HEK293T (cell line): Measurements from ENCODE around the gene SLFN5.
"Not testable (repeated sequence)": the region's sequence is repeated elsewhere in the genome, so short reads cannot be mapped to it uniquely, and the experiment has no call there.

Experiments used
- ARNT ChIP-seq: fragments of 450-650 bp; IDR thresholded peaks from 2 replicates; pipeline ENCODE4 v1.6.1; 2017; ENCODE audit warnings: mild to moderate bottlenecking
- FOXA1 ChIP-seq: fragments of 450-650 bp; IDR thresholded peaks from 2 replicates; pipeline ENCODE4 v1.6.1; 2016; ENCODE audit warnings: mild to moderate bottlenecking
- FOXK2 ChIP-seq: fragments of 450-650 bp; IDR thresholded peaks from 2 replicates; pipeline ENCODE4 v1.6.1; 2016; ENCODE audit warnings: mild to moderate bottlenecking
- FOXM1 ChIP-seq: fragments of 450-650 bp; IDR thresholded peaks from 2 replicates; pipeline ENCODE4 v1.6.1; 2017; ENCODE audit warnings: mild to moderate bottlenecking, borderline replicate concordance
- L3MBTL2 ChIP-seq: fragments of 450-650 bp; conservative IDR thresholded peaks from 2 replicates; pipeline ENCODE4 v1.6.1; 2016; ENCODE audit warnings: mild to moderate bottlenecking
- LEF1 ChIP-seq: fragments of 450-650 bp; IDR thresholded peaks from 2 replicates; pipeline ENCODE4 v1.6.1; 2017; ENCODE audit warnings: mild to moderate bottlenecking, borderline replicate concordance
- NFRKB ChIP-seq: fragments of 450-650 bp; IDR thresholded peaks from 2 replicates; pipeline ENCODE4 v1.6.1; 2016; ENCODE audit warnings: mild to moderate bottlenecking, moderate library complexity
- SP1 ChIP-seq: fragments of 450-650 bp; IDR thresholded peaks from 2 replicates; pipeline ENCODE4 v1.6.1; 2017
- SUZ12 ChIP-seq: fragments of 450-650 bp; IDR thresholded peaks from 2 replicates; pipeline ENCODE4 v1.6.1; 2016; ENCODE audit warnings: mild to moderate bottlenecking

DNA sequence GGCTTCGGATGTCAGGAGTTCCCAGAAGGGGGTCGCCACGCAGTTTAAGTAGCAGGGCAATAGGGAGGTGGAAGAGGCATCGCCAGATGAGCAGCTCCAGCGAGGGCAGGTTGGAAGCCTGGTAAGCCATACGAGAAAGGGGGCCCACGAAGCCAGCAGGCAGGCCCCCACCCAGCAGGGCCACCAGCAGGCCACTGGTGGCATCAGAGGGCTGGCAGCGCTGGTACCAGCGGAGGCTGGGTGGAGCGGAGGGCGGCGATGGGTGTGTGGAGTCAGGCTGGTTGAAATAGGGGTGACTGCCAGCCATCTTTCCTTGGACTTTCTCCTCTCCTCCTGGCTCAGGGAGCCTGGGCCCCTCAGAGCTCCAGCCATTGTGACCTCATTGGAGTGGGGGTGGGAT lies 48.9 kb upstream of the SLFN5 start, which contains the start of gene SLC35G3:
- TF ChIP-seq NFRKB, ARNT, SP1, FOXA1, FOXM1, L3MBTL2, SUZ12, LEF1, FOXK2: not testable (repeated sequence)
